ENCODE results near the gene AGAP1. TPM values are rescaled to one million over a fixed set of nuclear protein-coding genes. Genes with fewer than 3 reads are reported as not detected.

Gene AGAP1
- total RNA-seq, 1 donor from 2014 or later: 36.2 TPM

- no peaks in the 10 kb centered on the region for H3K9me3 ChIP-seq
- no peak overlapping the region for H3K4me3 ChIP-seq
- TF ChIP-seq, protein P1, sequence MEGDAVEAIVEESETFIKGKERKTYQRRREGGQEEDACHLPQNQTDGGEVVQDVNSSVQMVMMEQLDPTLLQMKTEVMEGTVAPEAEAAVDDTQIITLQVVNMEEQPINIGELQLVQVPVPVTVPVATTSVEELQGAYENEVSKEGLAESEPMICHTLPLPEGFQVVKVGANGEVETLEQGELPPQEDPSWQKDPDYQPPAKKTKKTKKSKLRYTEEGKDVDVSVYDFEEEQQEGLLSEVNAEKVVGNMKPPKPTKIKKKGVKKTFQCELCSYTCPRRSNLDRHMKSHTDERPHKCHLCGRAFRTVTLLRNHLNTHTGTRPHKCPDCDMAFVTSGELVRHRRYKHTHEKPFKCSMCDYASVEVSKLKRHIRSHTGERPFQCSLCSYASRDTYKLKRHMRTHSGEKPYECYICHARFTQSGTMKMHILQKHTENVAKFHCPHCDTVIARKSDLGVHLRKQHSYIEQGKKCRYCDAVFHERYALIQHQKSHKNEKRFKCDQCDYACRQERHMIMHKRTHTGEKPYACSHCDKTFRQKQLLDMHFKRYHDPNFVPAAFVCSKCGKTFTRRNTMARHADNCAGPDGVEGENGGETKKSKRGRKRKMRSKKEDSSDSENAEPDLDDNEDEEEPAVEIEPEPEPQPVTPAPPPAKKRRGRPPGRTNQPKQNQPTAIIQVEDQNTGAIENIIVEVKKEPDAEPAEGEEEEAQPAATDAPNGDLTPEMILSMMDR (IDR thresholded peaks at IDR 0.05): no peak
- ATAC-seq: no peak
- DNase-seq: no peak
- no peak overlapping the region for H3K27ac ChIP-seq
- intact Hi-C loops (cut with DNase I): no loop called here
- H3K36me3 ChIP-seq: no peaks in the 10 kb centered on the region
- H3K4me1 ChIP-seq: no peaks in the 10 kb centered on the region
- no peaks in the 10 kb centered on the region for H3K27me3 ChIP-seq (ENCODE audit: low read depth)
Measured at GRCh38 chr2:235820571-235820970, 326.7 kb downstream of the AGAP1 start.

- TF ChIP-seq, protein P1 (IDR thresholded peaks at IDR 0.05): no peak
- no peak overlapping the region for H3K27ac ChIP-seq
- H3K9me3 ChIP-seq: no peaks in the 10 kb centered on the region
- DNase-seq: no peak
- H3K4me1 ChIP-seq: no peaks in the 10 kb centered on the region
- no peak for ATAC-seq
- intact Hi-C loops (cut with DNase I): no loop called here
- H3K36me3 ChIP-seq: peaks cover 11% of the 10 kb centered on the region
- no peaks in the 10 kb centered on the region for H3K27me3 ChIP-seq (ENCODE audit: low read depth)
- H3K4me3 ChIP-seq: no peak overlapping the region
Measured at GRCh38 chr2:235824331-235824730, 330.5 kb downstream of the AGAP1 start.

GRCh38 chr2:235825946-235826345 is 332.1 kb downstream of the AGAP1 start:
- TF ChIP-seq, protein P1 (IDR thresholded peaks at IDR 0.05): no peak
- ATAC-seq (no peak), DNase-seq (no peak)
- no peak overlapping the region for H3K27ac ChIP-seq
- H3K36me3 ChIP-seq: peaks cover 11% of the 10 kb centered on the region
- H3K4me1 ChIP-seq: no peaks in the 10 kb centered on the region
- H3K27me3 ChIP-seq (ENCODE audit: low read depth): no peaks in the 10 kb centered on the region
- intact Hi-C loops (cut with DNase I): no loop called here
- no peaks in the 10 kb centered on the region for H3K9me3 ChIP-seq
- no peak overlapping the region for H3K4me3 ChIP-seq

DNA sequence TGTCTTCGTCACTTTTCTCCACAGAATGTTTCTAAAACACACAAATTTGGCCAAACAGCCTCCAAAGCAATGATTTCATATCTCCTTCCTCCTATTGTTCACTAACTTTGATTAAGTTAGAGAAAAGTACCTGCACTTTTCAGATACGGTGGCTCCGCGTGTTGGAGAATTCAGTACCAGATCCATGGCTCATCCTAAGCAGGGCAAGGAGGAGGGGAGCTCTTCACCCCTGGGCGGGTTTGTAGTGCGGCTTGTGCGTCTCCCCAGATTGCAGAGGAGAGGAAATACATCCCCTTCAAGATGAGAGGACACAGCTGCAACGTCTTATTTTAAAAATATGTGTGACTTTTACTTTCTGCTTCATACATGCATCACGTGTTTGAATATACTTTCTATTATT is 333.0 kb downstream of the AGAP1 start:
- TF ChIP-seq, protein P1 (IDR thresholded peaks at IDR 0.05): no peak
- intact Hi-C loops (cut with DNase I): no loop called here
- DNase-seq (no peak), ATAC-seq (no peak)
- Histone ChIP-seq H3K27me3 (ENCODE audit: low read depth) (no peaks in the 10 kb centered on the region), H3K27ac (no peak overlapping the region), H3K4me3 (no peak overlapping the region), H3K4me1 (no peaks in the 10 kb centered on the region), H3K9me3 (no peaks in the 10 kb centered on the region), H3K36me3 (peaks cover 11% of the 10 kb centered on the region)

DNA sequence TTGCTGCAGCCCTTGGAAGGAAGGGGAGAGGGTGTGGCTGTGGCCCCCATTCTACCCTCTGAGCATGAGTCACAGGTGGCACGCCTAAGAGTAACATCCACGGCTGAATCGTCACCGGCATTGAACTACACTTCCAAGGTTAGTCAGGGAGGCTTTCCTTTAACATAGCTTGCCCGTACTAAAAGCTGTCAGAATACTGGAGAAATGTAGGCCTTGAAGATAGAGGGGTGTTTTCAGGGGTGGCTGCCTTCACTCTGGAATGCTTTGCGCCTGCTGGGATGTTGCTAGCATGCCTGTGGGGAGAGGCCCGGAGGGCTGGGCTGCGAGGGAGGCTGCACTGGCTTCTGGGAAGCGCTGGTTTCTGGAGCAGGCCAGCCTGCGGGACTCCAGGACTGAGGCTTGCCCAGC is 333.7 kb downstream of the AGAP1 start:
- intact Hi-C loops (cut with DNase I): no loop called here
- Histone ChIP-seq H3K36me3 (peaks cover 11% of the 10 kb centered on the region), H3K27ac (no peak overlapping the region), H3K27me3 (ENCODE audit: low read depth) (no peaks in the 10 kb centered on the region), H3K4me1 (no peaks in the 10 kb centered on the region), H3K4me3 (no peak overlapping the region), H3K9me3 (no peaks in the 10 kb centered on the region)
- TF ChIP-seq, protein P1 (IDR thresholded peaks at IDR 0.05): no peak
- DNase-seq (no peak), ATAC-seq (no peak)

GRCh38 chr2:235829726-235830125 is 335.9 kb downstream of the AGAP1 start:
- no peak for ATAC-seq
- Histone ChIP-seq H3K27ac (no peak overlapping the region), H3K27me3 (ENCODE audit: low read depth) (no peaks in the 10 kb centered on the region), H3K36me3 (peaks cover 11% of the 10 kb centered on the region), H3K9me3 (no peaks in the 10 kb centered on the region), H3K4me3 (no peak overlapping the region), H3K4me1 (no peaks in the 10 kb centered on the region)
- TF ChIP-seq, protein P1 (IDR thresholded peaks at IDR 0.05): no peak
- intact Hi-C loops (cut with DNase I): no loop called here
- no peak for DNase-seq

All from lower lobe of right lung (tissue), 2 donors.